Measurements from ENCODE around the gene RERE. TPM values are rescaled to one million over a fixed set of nuclear protein-coding genes. Genes with fewer than 3 reads are reported as not detected.
"Not testable (repeated sequence)": the region's sequence is repeated elsewhere in the genome, so short reads cannot be mapped to it uniquely, and the experiment has no call there.

Gene RERE
- total RNA-seq, 2 donors from 2014 or later: 95.0 to 102 TPM

DNA sequence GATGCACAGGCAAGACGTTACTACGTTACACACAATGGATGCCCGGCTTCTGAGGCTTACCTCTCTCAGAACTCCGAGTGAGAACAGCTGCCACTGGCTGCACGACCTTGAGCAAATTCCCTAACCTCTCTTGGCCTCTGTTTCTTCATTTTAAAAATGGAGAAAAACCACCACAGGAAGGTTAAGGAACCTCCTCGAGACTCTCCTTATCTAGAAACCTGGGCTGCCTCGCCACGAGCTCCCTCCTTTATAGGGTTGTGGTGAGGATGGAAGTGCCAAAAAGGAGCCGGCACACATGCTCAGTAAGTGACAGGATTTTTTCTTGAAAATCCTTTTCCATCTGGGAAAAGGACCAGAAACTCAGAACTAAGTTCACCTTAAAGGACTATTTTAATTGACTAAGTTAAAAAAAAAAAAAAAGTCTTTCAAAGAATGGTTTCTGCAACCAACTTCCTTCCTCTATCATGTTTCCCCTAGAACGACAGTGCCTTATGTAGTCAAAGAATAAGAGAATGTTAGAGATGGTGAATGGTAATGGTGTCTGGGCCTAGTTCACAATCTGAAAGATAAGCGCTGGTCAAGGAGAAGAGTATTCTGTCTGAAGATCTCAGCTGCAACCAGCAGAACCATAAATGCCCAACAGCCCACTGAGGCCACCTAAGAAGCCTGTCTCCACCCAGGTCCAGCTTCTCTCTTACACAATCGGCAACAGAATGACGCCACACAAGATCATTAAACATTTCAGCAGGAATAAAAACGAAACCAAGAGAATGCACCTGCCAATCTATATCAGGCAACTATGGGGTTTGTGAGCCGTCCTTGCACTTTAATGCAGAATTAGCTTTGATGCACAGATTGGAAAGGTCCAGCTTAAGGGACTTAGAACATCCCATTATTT, 434.6 kb downstream of the RERE start:
- no peak for DNase-seq
- intact Hi-C loops (cut with DNase I, micrococcal nuclease): no loop called here
- no peak for ATAC-seq

DNA sequence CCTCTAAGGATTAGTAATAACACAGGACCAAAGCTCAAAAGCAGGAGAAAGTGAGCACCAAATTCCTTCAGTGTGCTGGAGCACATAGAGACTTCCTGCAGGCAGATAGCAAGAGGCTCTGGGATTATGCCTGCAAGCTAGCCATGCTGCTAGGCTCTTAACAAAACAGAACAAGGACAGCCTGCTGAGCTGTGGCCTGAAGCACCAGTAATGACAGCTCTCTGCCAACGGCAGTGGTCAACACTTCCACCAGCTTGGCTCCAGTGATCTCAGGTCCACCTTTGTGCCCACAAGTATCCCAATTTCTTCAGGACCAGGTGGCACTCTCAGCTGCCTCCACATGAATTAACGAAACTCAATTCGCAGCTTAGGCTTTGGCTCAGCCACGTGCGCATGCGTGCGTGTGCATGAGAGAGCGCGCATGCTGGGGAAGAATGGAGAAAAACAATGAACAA, 435.4 kb downstream of the RERE start:
- intact Hi-C loops (cut with DNase I, micrococcal nuclease): no loop called here
- ATAC-seq (no peak), DNase-seq (no peak)

GRCh38 chr1:8381618-8382017, 435.8 kb downstream of the RERE start:
- intact Hi-C loops (cut with DNase I, micrococcal nuclease): no loop called here
- no peak for DNase-seq
- no peak for ATAC-seq

GRCh38 chr1:8380310-8380709, 437.1 kb downstream of the RERE start:
- ATAC-seq; intact Hi-C loops (cut with DNase I, micrococcal nuclease); DNase-seq: not testable (repeated sequence)

DNA sequence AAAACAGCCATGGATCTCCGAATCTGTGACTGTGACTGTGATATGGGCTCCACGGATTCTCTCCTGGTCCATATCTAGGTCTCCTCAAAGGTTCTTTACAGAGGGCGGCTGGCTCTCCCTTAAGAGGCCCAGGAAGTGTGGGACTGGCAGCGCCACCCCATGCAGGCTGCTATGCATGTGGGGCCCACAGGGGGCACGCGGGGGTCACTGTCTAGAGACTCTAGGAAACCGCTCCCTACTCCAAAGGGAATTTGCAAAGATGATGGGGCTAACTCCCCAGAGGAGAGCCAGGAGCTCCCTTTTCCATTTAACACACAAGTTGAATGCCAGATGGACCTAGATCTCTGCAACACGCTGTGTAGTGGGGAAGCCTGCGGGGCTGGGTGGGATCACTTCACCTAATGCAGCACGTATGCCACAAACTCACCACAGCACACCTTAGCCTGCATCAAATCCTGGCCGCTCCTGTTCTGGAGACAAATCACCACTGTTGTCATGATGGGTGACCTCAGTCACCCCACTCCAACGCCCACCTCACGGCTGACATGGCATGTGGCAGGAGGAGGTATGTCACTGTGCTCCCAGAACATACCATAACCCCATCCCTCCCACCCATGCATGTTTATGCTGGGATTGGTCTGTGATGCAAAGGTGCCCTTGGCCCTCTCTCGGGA, 437.8 kb downstream of the RERE start:
- no peak for ATAC-seq
- intact Hi-C loops (cut with DNase I, micrococcal nuclease): no loop called here
- no peak for DNase-seq

DNA sequence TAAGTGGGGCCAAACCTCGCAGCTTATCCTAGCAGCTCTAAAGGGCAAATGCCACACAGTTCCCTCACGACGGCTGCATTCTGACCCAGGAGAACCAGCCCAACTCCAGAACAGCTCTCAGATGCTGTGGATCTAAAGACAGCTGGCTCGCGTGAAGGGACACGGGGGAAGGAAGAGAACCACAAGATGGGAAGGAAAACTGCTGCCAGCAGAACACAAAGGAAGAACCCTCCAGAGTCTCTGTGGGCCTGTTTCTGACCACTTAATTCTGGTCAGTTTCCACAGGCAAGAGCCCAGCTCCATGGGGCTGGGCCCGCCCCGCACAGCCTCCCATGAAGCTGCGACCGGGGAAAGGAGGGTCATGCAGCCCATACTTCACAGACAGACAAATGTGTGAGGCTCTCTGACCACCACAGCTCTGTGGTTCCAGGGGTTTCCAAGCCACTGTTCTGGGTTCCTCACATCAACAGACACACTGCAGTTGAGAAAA, 438.4 kb downstream of the RERE start:
- intact Hi-C loops (cut with DNase I, micrococcal nuclease): no loop called here
- ATAC-seq (no peak), DNase-seq (no peak)

DNA sequence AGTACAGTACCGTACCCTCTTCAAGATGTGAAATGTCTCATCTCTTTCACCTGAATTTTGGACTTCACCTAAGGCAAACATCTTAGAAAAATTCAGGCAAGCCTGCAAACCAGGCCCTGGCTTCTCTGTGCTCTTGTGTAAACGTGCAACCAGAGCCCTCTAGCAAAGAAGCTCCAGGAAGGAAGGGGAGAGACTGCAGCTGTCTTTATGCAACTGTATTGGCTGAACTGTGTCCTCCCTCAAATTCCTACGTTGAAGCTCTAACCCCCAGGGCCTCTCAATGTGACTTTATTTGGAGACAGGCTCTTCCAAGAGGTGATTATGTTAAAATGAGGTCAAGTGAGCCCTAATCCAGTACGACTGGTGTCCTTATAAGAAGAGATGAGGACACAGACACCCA, 439.3 kb downstream of the RERE start:
- no peak for DNase-seq
- intact Hi-C loops (cut with DNase I, micrococcal nuclease): no loop called here
- peak; percentile 6 for ATAC-seq

DNA sequence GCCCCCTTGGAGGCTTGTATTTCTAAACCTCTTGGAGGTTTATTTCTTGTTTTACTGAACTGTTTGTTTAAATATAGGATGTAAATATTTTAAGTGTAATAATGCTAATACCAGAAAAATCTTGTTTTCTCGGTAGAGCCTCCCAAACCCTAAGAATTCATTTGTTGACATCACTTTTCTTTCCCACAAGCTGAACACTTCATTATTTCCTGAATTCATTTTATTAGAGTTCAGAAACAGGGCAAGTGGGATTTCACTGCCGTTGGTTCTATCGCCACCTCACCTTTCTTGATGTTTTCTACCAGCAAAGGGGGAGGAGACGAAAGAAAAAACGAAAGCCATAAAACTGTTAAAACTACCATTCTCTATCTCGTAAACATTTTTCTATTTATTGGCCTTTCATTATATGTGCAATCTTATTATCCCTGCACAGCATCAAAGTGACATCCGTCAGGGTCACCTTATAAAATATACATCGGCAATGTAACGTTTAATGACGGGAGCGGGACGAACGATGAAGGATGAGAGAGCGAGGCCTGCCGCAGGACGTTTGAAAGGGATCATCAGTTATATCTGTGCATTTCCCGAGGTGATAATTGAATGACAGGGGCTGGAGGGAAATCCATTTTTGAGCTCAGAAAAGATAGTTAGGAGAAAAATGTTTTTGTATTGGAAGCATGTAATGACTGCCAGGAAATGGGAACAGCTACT, 440.0 kb downstream of the RERE start:
- intact Hi-C loops (cut with DNase I, micrococcal nuclease): no loop called here
- ATAC-seq: no peak
- DNase-seq: no peak

DNA sequence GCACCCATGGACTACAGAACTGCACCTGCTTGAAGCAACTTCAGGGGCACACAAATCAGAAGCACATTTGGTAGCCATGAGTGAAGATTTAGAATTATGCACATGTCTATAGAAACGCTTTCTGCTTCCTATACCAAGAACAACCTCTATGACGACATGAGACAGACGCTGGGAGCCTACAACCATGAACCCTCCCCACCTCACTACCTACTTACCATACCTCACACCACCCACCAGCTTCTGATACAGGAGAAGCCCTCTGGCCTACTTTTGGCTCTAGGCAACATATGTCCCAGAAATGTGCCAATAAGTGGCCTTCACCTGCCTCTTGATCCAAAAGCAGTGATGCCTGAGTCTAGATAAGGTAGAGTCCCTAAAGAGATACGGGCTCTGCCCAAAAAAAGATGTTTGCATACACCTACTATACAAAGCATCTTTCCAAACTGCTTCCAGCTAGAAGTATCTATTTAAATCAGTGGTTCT, 441.0 kb downstream of the RERE start:
- intact Hi-C loops (cut with DNase I, micrococcal nuclease): no loop called here
- no peak for ATAC-seq

GRCh38 chr1:8374812-8375211, 442.6 kb downstream of the RERE start:
- DNase-seq (peak in 1 of 2 donors; percentile 38), ATAC-seq (peak; percentile 68)
- intact Hi-C loops (cut with DNase I, micrococcal nuclease): no loop called here

More for the DNA sequence above, 441.0 kb downstream of the RERE start:
- no peak for DNase-seq

- intact Hi-C loops (cut with DNase I, micrococcal nuclease): no loop called here
- DNase-seq: no peak
- no peak for ATAC-seq
Measured at GRCh38 chr1:8374356-8374755, 443.1 kb downstream of the RERE start.

DNA sequence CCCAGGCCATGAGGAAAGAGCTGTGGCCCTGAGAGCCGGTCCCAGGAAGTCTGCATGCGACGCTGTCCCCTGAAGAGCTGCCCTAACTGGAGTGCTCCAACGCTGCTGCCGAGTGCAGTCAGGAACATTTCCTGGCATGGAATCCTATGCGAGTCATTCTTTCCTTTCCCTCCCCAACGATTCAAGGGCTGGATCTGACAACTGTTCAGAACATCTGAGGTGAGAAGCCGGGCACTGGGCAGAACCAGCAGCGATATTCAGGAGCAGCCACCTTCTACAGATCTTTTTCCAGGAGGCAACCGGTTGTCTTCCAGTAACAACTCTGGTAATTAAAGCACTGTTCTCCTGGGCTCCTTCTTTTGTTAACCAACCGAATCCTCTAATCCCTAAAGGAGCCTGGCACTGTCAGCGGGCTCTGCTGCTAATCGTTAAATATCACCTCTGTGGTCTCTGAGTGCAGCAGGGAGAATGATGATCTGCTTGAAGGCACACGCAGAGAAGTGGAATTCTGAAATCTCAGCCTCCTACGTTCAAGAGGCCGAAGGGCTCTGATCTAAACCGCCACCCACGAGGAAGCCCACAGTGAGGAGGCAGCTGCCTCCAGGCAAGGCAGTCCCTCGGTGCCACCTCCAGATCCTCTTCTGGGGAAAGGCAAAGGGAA, 443.7 kb downstream of the RERE start:
- DNase-seq (no peak), ATAC-seq (peak; percentile 26)
- intact Hi-C loops (cut with DNase I, micrococcal nuclease): no loop called here

- intact Hi-C loops (cut with DNase I, micrococcal nuclease): no loop called here
- ATAC-seq (no peak), DNase-seq (no peak)
Measured at GRCh38 chr1:8373125-8373524, 444.3 kb downstream of the RERE start.

GRCh38 chr1:8371372-8371991, 446.0 kb downstream of the RERE start:
- ATAC-seq: no peak

GRCh38 chr1:8370905-8371315, 446.5 kb downstream of the RERE start:
- ATAC-seq: no peak
- DNase-seq: no peak
- intact Hi-C loops (cut with DNase I, micrococcal nuclease): no loop called here

More at GRCh38 chr1:8371372-8371991, 446.0 kb downstream of the RERE start:
- intact Hi-C loops (cut with DNase I, micrococcal nuclease): no loop called here
- no peak for DNase-seq

GRCh38 chr1:8370046-8370881, 447.2 kb downstream of the RERE start:
- intact Hi-C loops (cut with DNase I, micrococcal nuclease): no loop called here
- ATAC-seq: no peak
- DNase-seq: no peak

GRCh38 chr1:8368956-8369639, 448.3 kb downstream of the RERE start:
- ATAC-seq (no peak), DNase-seq (no peak)
- intact Hi-C loops (cut with DNase I, micrococcal nuclease): no loop called here
